ENCODE measurements around the gene MBNL1.

MBNL1 gene

GRCh38 chr3:152252755-152253154, 16.0 kb upstream of the MBNL1 start:
- DNase-seq (ENCODE audit: low read depth in 2 of 2) = no peak

- no peak for DNase-seq (ENCODE audit: low read depth in 2 of 2)
Observed at GRCh38 chr3:152253514-152253913, 15.2 kb upstream of the MBNL1 start.

GRCh38 chr3:152254041-152254440, 14.7 kb upstream of the MBNL1 start:
- no peak for DNase-seq (ENCODE audit: low read depth in 2 of 2)

DNA sequence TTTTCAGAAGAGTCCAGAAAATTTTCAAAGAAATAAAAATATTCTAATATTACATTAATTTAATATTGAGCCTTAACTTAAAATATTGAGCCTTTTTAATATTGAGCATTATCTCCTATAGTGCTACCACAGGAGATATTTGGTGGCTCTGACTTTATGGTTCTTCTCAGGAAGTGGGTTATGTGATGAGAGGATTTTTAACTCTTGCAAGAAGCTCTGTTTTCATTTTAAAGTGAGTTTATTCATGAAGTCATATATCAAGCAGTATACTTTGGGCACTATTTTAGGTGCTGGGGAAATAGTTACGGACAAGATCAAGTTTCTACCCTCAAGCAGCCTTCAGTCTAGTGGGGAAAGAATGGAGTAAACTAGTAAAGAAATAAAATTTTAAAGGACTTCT, 13.4 kb upstream of the MBNL1 start:
- no peak for DNase-seq (ENCODE audit: low read depth in 2 of 2)

DNA sequence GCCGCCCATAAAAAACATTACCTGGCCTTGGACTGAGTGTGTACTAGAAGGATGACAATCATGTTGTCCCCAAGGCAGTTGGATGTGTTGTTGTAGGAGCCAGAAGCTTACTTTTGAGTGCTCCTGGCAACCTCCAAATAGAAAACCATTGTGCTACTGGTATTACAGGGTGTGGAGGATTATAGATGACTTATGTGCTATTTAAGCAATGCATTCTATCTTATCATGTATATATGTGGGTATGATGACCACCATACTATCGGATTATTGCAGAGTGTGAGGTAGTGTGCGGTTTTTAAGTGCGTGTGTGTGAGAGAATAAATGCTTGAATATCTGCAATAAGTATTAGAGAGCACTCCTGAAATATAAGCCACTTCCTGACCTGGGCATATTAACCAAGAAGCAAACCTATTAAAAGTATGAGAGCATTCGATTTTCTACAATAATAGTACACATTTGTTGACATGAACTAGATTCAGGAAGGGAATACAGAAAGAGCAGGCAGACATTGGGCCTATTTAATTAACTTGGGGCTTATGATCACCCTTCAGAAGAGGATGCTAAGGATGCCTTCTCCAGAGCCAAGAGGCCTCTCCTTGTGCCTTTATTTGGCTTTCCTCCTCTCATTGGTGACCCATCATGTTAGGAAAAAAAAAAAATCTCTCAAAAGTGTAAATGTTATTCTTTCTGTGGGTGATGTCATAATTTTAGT, 11.7 kb upstream of the MBNL1 start:
- no peak for DNase-seq (ENCODE audit: low read depth in 2 of 2)

GRCh38 chr3:152257563-152258035, 11.1 kb upstream of the MBNL1 start:
- DNase-seq (ENCODE audit: low read depth in 2 of 2) = no peak

DNA sequence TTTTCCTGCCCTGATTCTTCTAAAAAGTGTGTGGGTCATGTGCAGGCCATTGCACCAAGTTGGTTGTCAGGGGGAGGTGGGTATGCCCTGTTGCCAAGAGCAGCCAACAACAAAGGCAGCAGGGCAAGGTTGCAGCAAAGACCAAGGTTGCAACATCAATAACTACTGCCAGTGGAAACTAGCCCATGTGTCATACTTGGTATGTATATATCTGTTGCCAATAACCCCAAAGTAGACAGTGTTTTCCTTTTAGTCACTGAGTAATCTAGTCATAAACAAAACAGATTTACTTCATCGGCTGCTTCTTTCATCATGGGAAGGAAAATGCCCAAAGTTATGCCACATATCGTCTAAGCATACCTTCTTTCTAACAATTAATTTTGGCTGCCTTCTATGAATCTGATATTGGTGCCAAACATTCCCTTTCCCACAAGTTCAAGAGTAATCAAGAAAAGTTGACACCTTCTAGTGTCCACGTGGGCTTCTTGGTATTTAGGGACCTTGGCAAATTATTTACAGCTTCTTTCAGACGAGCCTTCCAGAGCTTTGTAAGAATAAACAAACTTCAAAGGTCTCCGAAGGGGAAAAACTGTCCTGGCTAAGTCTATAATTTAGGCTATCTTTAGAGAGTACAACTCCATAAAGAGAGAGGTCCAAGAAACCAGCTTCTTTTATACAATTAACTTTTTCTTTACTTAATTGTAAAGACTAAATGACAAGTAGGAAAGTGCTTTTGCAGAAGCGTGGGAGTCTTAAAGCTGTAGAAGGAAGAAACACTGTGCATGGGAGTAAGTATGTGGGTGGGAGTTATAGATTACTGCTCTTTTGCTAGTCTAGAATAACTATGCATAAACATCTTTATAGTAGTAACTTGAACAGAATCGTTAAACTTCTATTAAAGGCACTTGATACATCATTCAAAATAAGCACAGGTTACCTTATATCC, 10.0 kb upstream of the MBNL1 start:
- DNase-seq (ENCODE audit: low read depth in 2 of 2) = peak in 1 of 2 donors; percentile 31

DNA sequence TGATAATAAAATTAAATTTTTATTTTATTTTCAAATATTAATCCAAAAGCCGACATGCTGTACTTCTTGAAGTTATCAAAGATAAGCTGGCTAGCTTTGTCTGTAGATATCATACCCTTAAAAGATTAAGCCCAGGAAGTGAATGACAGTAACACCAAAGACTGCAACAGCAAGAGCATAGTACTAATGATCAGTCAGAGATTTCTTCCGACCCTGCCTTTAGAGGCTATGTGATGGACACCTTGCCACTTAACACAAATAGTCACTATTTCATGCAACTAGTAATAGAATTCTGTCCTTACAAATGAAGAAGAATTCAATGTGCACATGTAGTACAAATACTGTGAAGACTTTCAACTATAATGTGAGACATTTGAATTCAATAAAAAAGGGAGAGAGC, 9.3 kb upstream of the MBNL1 start:
- no peak for DNase-seq (ENCODE audit: low read depth in 2 of 2)

GRCh38 chr3:152260026-152260425, 8.7 kb upstream of the MBNL1 start:
- DNase-seq (ENCODE audit: low read depth in 2 of 2) = no peak

- no peak for DNase-seq (ENCODE audit: low read depth in 2 of 2)
Observed at GRCh38 chr3:152260529-152260928, 8.2 kb upstream of the MBNL1 start.

GRCh38 chr3:152261329-152261728, 7.4 kb upstream of the MBNL1 start:
- no peak for DNase-seq (ENCODE audit: low read depth in 2 of 2)

- no peak for DNase-seq (ENCODE audit: low read depth in 2 of 2)
Observed at GRCh38 chr3:152263711-152264110, 5.0 kb upstream of the MBNL1 start.

- DNase-seq (ENCODE audit: low read depth in 2 of 2) = no peak
Observed at GRCh38 chr3:152264378-152264777, 4.4 kb upstream of the MBNL1 start.

DNA sequence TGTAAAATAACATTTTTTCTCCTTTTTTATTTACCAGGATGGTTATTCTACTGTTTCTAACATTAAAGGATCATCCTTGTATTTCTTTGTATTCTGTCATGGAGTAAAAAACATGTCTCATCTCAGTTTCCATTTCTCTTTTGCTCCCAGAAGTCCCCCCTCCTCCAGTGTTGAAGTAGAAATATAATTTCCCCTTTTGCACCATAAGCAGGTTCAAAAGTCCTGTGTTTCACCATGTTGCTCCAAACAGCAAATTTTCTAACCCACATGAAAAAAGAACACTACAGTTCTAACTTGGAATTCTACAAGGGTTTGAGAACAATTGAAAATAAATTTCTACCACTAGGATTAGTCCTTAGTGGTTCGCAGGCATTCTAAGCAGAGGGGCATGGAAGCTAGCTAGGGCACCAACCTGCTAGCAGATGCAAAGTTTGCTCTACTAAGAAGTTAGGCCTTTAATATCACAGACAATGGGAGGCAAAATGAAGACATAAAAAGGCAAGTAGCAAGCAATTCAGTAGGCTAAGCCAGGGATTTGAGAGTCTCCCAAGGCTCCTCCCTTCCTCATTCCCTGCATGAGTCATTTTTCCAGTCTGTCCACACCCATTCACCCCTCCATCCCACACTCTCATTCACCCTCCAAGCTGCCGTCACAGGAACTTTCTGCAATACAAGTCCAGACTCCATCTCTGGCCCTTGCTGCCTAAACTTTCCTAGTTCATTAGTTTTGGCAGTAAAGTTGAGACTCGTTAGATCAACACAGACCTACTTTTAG, 2.3 kb upstream of the MBNL1 start:
- DNase-seq (ENCODE audit: low read depth in 2 of 2) = no peak

DNA sequence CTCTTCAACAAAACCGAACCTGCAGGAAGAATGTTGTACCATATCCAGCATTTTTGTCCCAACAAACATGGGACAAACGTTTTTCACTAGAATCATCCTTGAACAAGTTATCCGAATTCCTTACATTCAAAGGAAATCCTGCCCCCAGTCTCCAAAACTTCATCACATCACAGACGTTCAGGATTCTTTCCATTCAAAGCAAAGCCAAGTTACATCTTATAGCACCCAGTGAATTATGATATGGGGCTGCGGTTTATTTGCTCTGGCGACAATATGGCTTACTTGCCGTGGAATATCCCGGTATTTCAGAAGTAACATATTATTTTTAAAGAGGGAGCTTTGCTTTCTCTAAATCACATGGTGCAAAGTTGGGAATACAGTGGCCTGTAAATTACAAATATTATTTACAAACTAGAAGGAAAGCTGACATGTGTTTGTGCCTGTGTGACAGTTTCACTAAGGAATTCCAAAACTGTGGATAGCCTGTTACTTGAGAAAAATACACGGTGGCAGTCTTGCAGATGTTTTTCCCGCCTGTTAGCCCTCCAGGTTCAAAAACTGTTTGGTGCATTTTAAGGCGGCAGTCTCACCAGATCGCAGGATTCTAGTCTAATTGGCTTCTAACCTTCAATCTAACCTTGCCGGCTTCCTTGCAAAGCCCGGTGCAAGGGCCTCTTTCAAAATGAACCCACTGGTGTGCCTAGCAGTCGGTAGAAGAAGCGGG, 736 bp upstream of the MBNL1 start:
- no peak for DNase-seq (ENCODE audit: low read depth in 2 of 2)

GRCh38 chr3:152269056-152269830, 514 bp downstream of the MBNL1 start:
- no peak for DNase-seq (ENCODE audit: low read depth in 2 of 2)

GRCh38 chr3:152269831-152270734, 1.4 kb downstream of the MBNL1 start:
- no peak for DNase-seq (ENCODE audit: low read depth in 2 of 2)

DNA sequence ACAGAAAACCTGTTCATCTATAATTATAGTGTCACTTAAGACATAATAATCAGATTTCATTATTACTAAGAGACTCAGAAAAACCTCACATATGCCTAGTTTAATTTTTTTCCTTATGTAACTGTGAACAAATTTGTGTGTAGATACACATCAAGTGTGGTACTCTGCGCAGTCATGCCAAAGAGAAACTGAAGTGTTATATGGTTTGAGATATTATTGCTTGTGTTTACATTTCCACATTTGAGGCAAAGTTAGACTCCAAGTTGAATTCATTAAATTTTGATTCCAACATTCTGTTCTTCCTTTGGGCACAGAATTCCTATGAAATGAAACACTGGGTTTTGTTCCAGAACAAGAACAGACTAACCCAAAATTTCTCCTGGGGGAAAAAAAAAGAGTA, 2.2 kb downstream of the MBNL1 start:
- DNase-seq (ENCODE audit: low read depth in 2 of 2) = no peak

DNA sequence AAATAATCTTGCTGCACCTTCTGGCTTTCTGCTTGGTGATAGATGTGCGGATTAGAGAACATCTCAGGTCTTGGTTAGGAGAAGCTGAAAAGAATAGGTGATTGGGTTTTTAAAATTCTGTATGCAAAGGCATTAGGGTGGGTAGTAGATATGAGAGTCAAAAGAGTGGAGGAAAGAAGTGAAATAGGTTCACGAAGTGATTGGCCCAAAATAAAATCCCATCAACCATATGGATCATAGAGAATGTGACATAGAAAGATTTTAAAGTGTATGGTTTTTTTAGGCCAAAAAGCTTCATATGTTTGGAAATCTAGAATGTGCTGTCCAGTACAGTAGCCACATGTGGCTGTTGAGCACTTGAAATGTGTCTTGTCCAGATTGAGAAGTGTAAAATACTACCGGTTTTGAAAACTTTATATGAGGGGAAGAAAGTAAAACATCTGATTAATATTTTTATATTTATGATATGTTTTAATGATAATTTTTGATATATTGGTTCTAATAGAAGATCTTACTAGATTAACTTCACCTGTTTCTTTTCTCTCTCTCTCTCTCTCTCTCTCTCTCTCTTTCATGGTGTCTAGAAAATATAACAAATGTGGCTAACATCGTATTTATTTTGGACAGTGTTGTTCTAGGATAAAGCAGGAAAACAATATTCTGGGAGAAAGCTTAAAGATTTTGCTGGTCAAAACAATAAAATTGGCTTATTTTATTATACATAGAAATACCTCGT, 2.9 kb downstream of the MBNL1 start:
- DNase-seq (ENCODE audit: low read depth in 2 of 2) = no peak

Measured in stimulated activated CD4-positive, alpha-beta T cell treated with anti-CD3 and anti-CD28 coated beads, Interleukin-4, amount 100 ng/mL, for 48 hours (primary cell).